ENCODE results near the gene PLCXD3.

PLCXD3 gene

GRCh38 chr5:41503860-41504259 is 6.5 kb downstream of the PLCXD3 start:
- no peak for TF ChIP-seq TAF1 (IDR thresholded peaks at IDR 0.05; ENCODE audit: low read depth)
- no peak for TF ChIP-seq EGR1 (IDR thresholded peaks at IDR 0.05)
- no peak for TF ChIP-seq TCF12 (IDR thresholded peaks at IDR 0.05; ENCODE audit: low read depth)
- TF ChIP-seq RAD21 (IDR thresholded peaks at IDR 0.05; ENCODE audit: low read depth): no peak
- TF ChIP-seq REST (IDR thresholded peaks at IDR 0.05; ENCODE audit: low read depth): no peak
- no peak for TF ChIP-seq USF1 (IDR thresholded peaks at IDR 0.05)
- no peak for TF ChIP-seq NFIC (IDR thresholded peaks at IDR 0.05)
- no peak for TF ChIP-seq FOXM1 (IDR thresholded peaks at IDR 0.05; ENCODE audit: borderline replicate concordance, low read depth)

GRCh38 chr5:41503310-41503709 is 7.1 kb downstream of the PLCXD3 start:
- TF ChIP-seq YY1 (IDR thresholded peaks at IDR 0.05; ENCODE audit: low read depth) (no peak), EGR1 (IDR thresholded peaks at IDR 0.05) (no peak), TEAD4 (IDR thresholded peaks at IDR 0.05) (no peak), CEBPB (IDR thresholded peaks at IDR 0.05) (no peak), EP300 (IDR thresholded peaks at IDR 0.05; ENCODE audit: borderline replicate concordance) (no peak), REST (IDR thresholded peaks at IDR 0.05; ENCODE audit: low read depth) (no peak), ZBTB7A (IDR thresholded peaks at IDR 0.05; ENCODE audit: low read depth) (no peak), USF1 (IDR thresholded peaks at IDR 0.05) (no peak), CREB1 (IDR thresholded peaks at IDR 0.05; ENCODE audit: low read depth) (no peak), MAX (IDR thresholded peaks at IDR 0.05) (no peak), FOXM1 (IDR thresholded peaks at IDR 0.05; ENCODE audit: borderline replicate concordance, low read depth) (no peak), NFIC (IDR thresholded peaks at IDR 0.05) (no peak), TAF1 (IDR thresholded peaks at IDR 0.05; ENCODE audit: low read depth) (no peak), RAD21 (IDR thresholded peaks at IDR 0.05; ENCODE audit: low read depth) (no peak), TCF12 (IDR thresholded peaks at IDR 0.05; ENCODE audit: low read depth) (no peak)

GRCh38 chr5:41485533-41485932 is 24.9 kb downstream of the PLCXD3 start:
- no peak for TF ChIP-seq USF1 (IDR thresholded peaks at IDR 0.05)

GRCh38 chr5:41482715-41483114 is 27.7 kb downstream of the PLCXD3 start:
- TF ChIP-seq CREB1 (IDR thresholded peaks at IDR 0.05; ENCODE audit: low read depth) (no peak), FOXM1 (IDR thresholded peaks at IDR 0.05; ENCODE audit: borderline replicate concordance, low read depth) (no peak), TAF1 (IDR thresholded peaks at IDR 0.05; ENCODE audit: low read depth) (no peak)

GRCh38 chr5:41482173-41482572 is 28.2 kb downstream of the PLCXD3 start:
- TF ChIP-seq CEBPB (IDR thresholded peaks at IDR 0.05) (no peak), FOXM1 (IDR thresholded peaks at IDR 0.05; ENCODE audit: borderline replicate concordance, low read depth) (no peak), TAF1 (IDR thresholded peaks at IDR 0.05; ENCODE audit: low read depth) (no peak), REST (IDR thresholded peaks at IDR 0.05; ENCODE audit: low read depth) (no peak), EP300 (IDR thresholded peaks at IDR 0.05; ENCODE audit: borderline replicate concordance) (no peak), ZBTB7A (IDR thresholded peaks at IDR 0.05; ENCODE audit: low read depth) (no peak), MAX (IDR thresholded peaks at IDR 0.05) (no peak), YY1 (IDR thresholded peaks at IDR 0.05; ENCODE audit: low read depth) (no peak), TEAD4 (IDR thresholded peaks at IDR 0.05) (no peak)
